ENCODE measurements around the gene EXD3.
"Not testable (repeated sequence)": the region's sequence is repeated elsewhere in the genome, so short reads cannot be mapped to it uniquely, and the experiment has no call there.

GRCh38 chr9:137378688-137379410, 44.1 kb downstream of the EXD3 start:
- TF ChIP-seq POLR2AphosphoS5 (IDR thresholded peaks at IDR 0.05); CTCF (IDR thresholded peaks at IDR 0.05); POLR2A (IDR thresholded peaks at IDR 0.05; ENCODE audit: low read depth); EP300 (IDR thresholded peaks at IDR 0.05): not testable (repeated sequence)

Measured in esophagus muscularis mucosa (tissue), 4 donors.